Activated CD8-positive, alpha-beta memory T cell treated with anti-CD3 and anti-CD28 coated beads, Interleukin-2, amount 10 ng/mL, durations not matched to agents 7 days and 5 days (primary cell): ENCODE results near the gene KNSTRN. TPM values are rescaled to one million over a fixed set of nuclear protein-coding genes. Genes with fewer than 3 reads are reported as not detected.
A peak's percentile ranks its signal among the peaks of the same experiment; 100 is the strongest.

Experiments
- ATAC-seq: fragments of 150-1000 bp; cut with Tn5 transposase; one replicate; pipeline ENCODE4 v1.10.0; 2021; ENCODE audit warnings: moderate library complexity
- CTCF ChIA-PET: fragments of 350-600 bp; sonication (Branson Sonifier 250); formaldehyde crosslinking; loops from one replicate; lab custom pipeline; 2021; ENCODE audit warnings: antibody characterized with exemption; lab: Charles Lee
- DNase-seq: peaks from one replicate; pipeline ENCODE4 v3.0.0-alpha.2; 2020
- H3K27ac Mint-ChIP-seq: one replicate; pipeline ENCODE4 v1.8.0; 2021; ENCODE audit warnings: mild to moderate bottlenecking, mixed read lengths
- H3K27me3 Mint-ChIP-seq: one replicate; pipeline ENCODE4 v1.8.0; 2021; ENCODE audit warnings: mixed read lengths
- H3K36me3 Mint-ChIP-seq: one replicate; pipeline ENCODE4 v1.8.0; 2021; ENCODE audit warnings: mild to moderate bottlenecking, mixed read lengths
- H3K4me1 Mint-ChIP-seq: one replicate; pipeline ENCODE4 v1.8.0; 2021; ENCODE audit warnings: mixed read lengths
- H3K4me3 Mint-ChIP-seq: one replicate; pipeline ENCODE4 v1.8.0; 2021; ENCODE audit warnings: mild to moderate bottlenecking, moderate library complexity, mixed read lengths
- H3K9me3 Mint-ChIP-seq: one replicate; pipeline ENCODE4 v1.8.0; 2022; ENCODE audit warnings: low read depth, mixed read lengths
- total RNA-seq, 2 experiments: library from RNA; stranded (reverse); gene quantifications; one replicate each; pipeline ENCODE4 v1.2.3, GENCODE V29; 2021

Gene KNSTRN
- total RNA-seq, 2 experiments from 2014 or later, result 77.1 to 82.0 TPM

DNA sequence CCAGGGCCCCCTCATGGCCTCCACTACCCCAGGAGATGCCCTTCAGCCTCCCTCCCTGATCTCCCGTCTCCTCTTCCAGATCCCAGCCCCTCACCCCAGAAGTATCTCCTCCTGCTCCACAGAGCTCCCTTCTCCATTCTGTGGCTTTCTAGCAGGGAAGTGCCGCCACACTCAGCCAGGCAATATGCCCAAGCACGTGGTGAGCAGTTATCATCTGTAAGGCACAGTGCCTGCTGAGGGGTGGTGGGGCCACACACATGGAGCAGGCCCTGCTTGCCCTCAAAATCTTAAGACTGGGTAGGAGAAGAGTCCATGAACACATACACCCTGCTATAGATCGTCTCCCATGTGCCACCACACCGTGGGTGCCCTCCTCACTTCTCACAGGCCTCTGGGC lies 34.0 kb upstream of the KNSTRN start:
- DNase-seq (no peak), ATAC-seq (no peak)
- H3K36me3 Mint-ChIP-seq, result no peaks in the 10 kb centered on the region
- H3K27ac Mint-ChIP-seq, result no peak overlapping the region
- CTCF ChIA-PET, result interaction anchor here (0.7 to 4.5 kb wide), 4 partner anchors 8 to 74 kb away, joined by 3 to 24 read pairs (median 4); no protein-coding TSS in a partner anchor
- no peaks in the 10 kb centered on the region for H3K4me1 Mint-ChIP-seq
- no peak overlapping the region for H3K4me3 Mint-ChIP-seq
- no peaks in the 10 kb centered on the region for H3K9me3 Mint-ChIP-seq
- H3K27me3 Mint-ChIP-seq, result no peaks in the 10 kb centered on the region

DNA sequence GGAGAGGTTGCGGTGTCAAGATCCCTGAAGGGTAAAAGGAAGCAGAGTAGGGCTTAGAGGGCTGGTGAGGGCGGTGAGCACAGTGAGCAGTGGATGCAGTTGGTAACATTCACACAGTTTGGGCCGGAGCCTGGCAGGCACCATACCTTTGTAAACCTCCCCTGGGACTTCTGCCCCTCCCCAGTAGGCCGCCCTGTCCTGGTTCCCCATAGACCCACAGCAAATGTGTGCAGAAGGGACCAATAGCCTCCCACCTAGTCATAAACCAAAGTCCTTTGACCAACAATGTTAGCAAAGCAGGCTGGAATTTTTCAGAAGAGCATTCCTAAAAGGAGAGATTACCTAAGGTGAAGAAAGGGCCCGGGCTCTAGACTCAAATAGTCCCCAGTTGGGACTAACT lies 33.4 kb upstream of the KNSTRN start:
- Mint-ChIP-seq H3K27ac (no peak overlapping the region), H3K9me3 (no peaks in the 10 kb centered on the region), H3K27me3 (no peaks in the 10 kb centered on the region), H3K36me3 (no peaks in the 10 kb centered on the region), H3K4me3 (no peak overlapping the region), H3K4me1 (no peaks in the 10 kb centered on the region)
- CTCF ChIA-PET, result interaction anchor here (0.7 to 4.5 kb wide), 4 partner anchors 9 to 73 kb away, joined by 3 to 24 read pairs (median 4); no protein-coding TSS in a partner anchor
- DNase-seq (no peak), ATAC-seq (no peak)

DNA sequence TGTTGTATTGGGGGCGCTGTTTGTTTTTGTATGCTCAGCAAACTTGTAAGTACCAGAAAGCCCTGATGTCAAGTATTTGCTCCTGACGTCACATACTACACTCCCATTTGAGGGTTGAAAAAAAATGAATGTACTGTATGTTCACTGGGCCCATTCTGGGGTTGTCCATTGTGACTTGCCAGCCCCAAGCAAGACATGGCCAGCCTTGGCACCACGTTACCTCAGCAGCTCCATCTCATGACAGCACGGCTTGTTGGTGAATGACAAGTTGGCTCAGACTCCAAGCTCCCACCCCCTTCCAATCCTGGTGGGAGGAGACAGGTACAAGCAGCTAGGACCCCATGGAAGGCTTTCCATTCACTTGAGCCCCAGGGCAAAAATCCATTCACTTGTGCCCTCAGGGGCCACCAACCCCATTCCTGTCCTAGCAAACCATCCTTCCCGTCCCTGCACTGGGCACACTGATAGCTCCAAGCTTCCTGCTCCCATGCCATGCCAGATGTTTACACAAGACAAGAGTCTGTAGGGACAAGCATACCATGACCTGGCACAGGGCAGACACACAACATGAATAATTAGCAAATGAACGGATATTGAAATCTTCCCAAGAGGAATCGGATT lies 30.1 kb upstream of the KNSTRN start:
- H3K4me3 Mint-ChIP-seq, result no peak overlapping the region
- ATAC-seq, result no peak
- no peak overlapping the region for H3K27ac Mint-ChIP-seq
- no peaks in the 10 kb centered on the region for H3K36me3 Mint-ChIP-seq
- CTCF ChIA-PET, result interaction anchor here (1.2 to 5.1 kb wide), 4 partner anchors 8 to 70 kb away, joined by 3 to 38 read pairs (median 8); no protein-coding TSS in a partner anchor
- H3K4me1 Mint-ChIP-seq, result no peaks in the 10 kb centered on the region
- no peaks in the 10 kb centered on the region for H3K9me3 Mint-ChIP-seq
- peaks cover 10% of the 10 kb centered on the region for H3K27me3 Mint-ChIP-seq
- no peak for DNase-seq

DNA sequence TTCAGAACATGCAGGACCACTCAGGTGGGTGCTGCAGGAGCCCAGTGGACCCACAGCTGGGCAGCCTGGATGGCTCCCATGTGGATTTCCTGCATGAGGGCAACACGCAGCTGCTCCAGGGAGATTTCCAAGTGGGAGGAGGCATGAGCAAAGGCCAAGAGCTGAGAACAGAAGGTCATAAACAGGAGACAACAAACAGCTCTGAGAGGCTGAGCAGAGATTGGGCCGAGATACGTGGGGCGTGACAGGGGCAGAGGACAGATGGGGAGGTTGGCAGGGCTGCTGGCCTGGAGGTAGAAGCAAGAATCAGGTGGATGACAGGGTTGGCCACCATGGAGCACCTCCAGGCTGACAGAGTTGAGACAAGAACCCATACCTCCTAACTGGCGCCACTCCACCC lies 28.8 kb upstream of the KNSTRN start:
- Mint-ChIP-seq H3K27me3 (peaks cover 10% of the 10 kb centered on the region), H3K36me3 (no peaks in the 10 kb centered on the region), H3K4me3 (no peak overlapping the region), H3K4me1 (peaks cover 3% of the 10 kb centered on the region), H3K27ac (no peak overlapping the region), H3K9me3 (no peaks in the 10 kb centered on the region)
- no peak for DNase-seq
- CTCF ChIA-PET, result interaction anchor here (1.1 to 5.7 kb wide), 5 partner anchors 9 to 50 kb away, joined by 3 to 47 read pairs (median 10); no protein-coding TSS in a partner anchor
- ATAC-seq, result no peak

DNA sequence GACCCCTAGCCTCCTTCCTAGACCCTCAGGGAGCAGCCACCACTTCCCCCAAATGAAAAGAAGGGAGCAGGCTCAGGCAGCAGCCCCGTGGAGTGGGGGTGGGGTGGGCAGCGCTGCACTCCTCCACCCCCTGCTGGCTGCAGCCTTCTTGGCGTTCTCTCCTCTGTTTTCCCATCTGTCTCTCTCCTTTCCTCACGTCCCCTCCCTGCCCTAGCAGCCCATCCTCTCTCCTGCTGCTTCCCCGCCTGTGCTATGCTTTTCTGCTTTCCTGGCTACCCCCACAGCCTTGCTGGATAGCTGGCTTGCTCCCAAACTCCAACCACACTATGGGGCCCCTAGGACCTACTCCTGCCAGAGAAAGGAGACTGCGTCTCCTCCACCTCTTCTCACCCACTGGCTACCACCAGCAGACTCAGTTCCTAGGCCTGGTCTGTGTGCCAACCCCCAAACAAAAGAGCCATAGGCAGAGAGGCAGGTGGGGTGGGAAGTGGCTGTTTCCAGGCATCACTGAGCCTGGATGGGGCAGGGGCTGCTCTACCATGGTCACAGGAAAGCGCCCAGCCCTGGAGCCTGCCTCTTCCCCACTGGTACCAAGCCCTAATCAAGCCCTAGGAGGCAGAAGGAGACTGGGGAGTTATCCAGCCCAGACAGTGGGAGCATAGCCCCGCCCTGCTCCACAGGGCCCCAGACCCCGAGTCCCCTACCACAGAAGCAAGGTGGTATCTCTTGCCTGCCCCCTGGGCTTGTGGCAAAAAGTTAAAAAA lies 27.9 kb upstream of the KNSTRN start:
- Mint-ChIP-seq H3K9me3 (no peaks in the 10 kb centered on the region), H3K4me3 (no peak overlapping the region), H3K27me3 (peaks cover 10% of the 10 kb centered on the region), H3K36me3 (no peaks in the 10 kb centered on the region), H3K27ac (no peak overlapping the region), H3K4me1 (peaks cover 9% of the 10 kb centered on the region)
- DNase-seq (no peak), ATAC-seq (no peak)
- CTCF ChIA-PET, result interaction anchor here (0.8 to 6.5 kb wide), 9 partner anchors 10 to 75 kb away, joined by 3 to 49 read pairs (median 3); partner anchors contain the start of gene IVD

DNA sequence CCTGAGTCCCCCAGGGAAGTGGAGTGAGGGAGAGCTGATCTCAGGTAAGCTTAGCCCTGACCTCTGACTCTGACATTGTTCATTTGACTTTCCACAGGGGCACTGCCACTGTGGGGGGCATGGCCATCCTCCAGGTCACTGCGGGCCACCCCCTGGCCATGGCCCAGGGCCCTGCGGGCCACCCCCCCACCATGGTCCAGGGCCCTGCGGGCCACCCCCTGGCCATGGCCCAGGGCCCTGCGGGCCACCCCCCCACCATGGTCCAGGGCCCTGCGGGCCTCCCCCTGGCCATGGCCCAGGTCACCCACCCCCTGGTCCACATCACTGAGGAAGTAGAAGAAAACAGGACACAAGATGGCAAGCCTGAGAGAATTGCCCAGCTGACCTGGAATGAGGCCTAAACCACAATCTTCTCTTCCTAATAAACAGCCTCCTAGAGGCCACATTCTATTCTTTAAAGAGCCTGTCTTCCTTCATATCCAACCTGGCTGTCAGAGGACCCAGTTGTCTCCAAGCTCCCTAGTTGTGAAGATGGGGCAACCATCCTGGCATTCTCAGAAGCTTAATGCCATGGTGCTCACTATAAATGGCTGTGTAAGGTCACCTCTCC lies 26.4 kb upstream of the KNSTRN start:
- Mint-ChIP-seq H3K9me3 (no peaks in the 10 kb centered on the region), H3K4me1 (peaks cover 9% of the 10 kb centered on the region), H3K27me3 (peaks cover 10% of the 10 kb centered on the region), H3K4me3 (no peak overlapping the region), H3K27ac (no peak overlapping the region), H3K36me3 (no peaks in the 10 kb centered on the region)
- ATAC-seq (no peak), DNase-seq (no peak)
- CTCF ChIA-PET, result interaction anchor here (1.0 to 6.5 kb wide), 5 partner anchors 11 to 77 kb away, joined by 3 to 49 read pairs (median 6); no protein-coding TSS in a partner anchor

DNA sequence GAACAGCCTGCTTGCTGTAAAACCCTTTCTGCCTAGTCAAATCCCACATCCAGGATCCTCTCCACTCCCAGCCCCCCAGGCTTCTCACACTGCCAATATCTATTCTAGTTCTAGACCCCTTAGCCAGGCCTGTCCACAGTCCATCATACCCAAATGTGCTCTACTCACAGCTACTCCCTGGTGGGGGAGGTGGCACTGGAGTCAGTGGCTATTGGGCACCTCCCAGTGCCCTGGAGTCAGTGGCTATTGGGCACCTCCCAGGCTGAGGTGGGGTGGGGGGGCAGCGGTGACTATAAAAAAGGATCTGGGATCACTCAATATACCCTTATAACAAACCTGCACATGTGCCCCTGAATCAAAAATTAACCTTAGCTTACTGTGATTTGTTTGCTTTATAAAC lies 25.3 kb upstream of the KNSTRN start:
- no peak overlapping the region for H3K4me3 Mint-ChIP-seq
- H3K4me1 Mint-ChIP-seq, result peaks cover 9% of the 10 kb centered on the region
- H3K27me3 Mint-ChIP-seq, result peaks cover 10% of the 10 kb centered on the region
- DNase-seq (no peak), ATAC-seq (no peak)
- no peak overlapping the region for H3K27ac Mint-ChIP-seq
- CTCF ChIA-PET, result interaction anchor here (0.9 to 6.5 kb wide), 10 partner anchors 10 to 322 kb away, joined by 3 to 49 read pairs (median 4); partner anchors contain the start of gene INAFM2
- no peaks in the 10 kb centered on the region for H3K36me3 Mint-ChIP-seq
- H3K9me3 Mint-ChIP-seq, result no peaks in the 10 kb centered on the region

DNA sequence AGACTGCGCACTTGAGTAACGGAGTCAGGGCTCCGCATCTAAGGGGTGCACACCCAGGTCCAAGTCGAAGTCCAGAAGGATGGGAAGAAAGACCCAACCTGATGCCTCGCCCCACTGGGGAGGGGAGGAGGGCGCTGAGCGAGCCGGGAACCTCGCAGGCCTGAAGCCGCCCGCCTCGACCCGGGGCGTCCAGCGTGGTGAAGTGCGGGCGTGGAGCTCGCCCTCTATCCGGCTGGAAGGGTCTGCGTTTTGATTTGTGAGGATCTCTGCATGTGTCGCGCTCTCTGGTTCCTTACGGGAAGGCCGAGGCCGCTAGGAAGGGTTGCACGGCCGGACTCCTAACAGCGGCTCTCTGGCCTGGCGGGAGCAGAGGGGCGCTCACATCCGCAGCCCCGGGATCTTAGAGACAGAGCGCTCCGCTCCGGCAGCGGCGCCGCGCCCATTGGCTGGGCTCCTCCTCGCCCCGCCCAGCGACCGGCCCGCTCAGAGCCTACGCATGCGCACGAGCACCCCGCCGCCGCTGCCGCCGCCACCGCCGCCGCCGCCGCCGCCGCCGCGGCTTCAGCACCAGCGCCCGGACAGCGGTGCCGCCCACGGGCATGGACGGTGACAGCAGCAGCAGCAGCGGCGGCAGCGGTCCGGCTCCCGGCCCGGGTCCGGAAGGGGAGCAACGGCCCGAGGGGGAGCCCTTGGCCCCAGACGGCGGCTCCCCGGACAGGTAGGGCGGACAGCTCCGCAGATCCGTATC lies 24.6 kb upstream of the KNSTRN start, which contains the start of gene DISP2:
Gene DISP2, plus strand, starts transcription at position 497 of the 748 bp plus-strand sequence. Its CDS starts 103 bp downstream, at position 600.
- CTCF ChIA-PET, result interaction anchor here (0.7 to 6.5 kb wide), 13 partner anchors 9 to 322 kb away, joined by 3 to 49 read pairs (median 3); partner anchors contain the start of gene INAFM2

DNA sequence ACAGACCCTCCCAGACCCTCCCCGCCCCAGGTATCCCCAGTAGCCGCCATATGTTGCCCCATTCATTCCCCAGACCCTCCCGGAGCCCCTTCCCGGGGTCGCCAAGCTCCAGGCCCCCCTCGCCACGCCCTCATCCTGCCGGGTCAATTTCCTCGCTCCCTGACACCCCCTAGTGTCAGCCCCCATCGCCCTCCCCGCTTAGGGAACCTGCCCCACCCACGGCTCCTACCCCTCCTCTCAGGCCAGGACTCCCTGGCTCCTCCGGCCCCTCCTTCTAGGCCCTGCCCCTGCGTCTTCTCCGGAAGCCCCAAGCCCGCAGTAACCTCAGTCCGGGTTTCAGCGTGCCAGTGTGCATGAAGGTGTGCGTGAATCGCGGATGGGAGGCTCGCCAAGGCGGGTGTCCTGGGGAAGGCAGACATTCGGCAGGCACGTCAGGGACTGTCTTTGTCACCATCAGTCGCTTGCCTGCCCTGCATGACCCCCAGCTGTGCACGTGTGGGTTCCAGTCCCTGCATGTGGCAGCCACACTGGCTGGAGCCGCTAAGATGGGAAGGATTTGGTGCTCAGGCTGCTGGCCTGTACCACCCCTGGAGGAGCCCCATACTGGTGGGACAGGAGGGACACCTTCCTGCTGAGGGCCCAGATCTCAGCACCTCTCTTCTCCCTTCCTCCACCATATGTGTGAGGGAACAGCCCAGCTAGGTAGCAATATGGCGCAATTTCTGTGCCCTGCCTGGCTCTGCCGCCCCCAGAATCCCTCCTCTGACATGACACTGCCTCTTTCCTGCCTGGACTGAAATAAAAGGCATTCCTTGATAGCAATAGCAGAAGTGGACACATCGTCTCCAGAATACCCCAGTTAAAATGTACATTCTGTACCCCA lies 23.8 kb upstream of the KNSTRN start:
- Mint-ChIP-seq H3K27me3 (peaks cover 10% of the 10 kb centered on the region), H3K27ac (no peak overlapping the region), H3K4me1 (peaks cover 9% of the 10 kb centered on the region), H3K4me3 (peak overlapping the region; percentile 68), H3K36me3 (no peaks in the 10 kb centered on the region), H3K9me3 (no peaks in the 10 kb centered on the region)
- peak; percentile 67 for DNase-seq
- CTCF ChIA-PET, result interaction anchor here (0.7 to 6.5 kb wide), 9 partner anchors 8 to 84 kb away, joined by 3 to 49 read pairs (median 4); partner anchors contain the start of gene INAFM2
- ATAC-seq, result peak; percentile 58

More for the DNA sequence above, 24.6 kb upstream of the KNSTRN start, which contains the start of gene DISP2:
- DNase-seq (peak; percentile 89), ATAC-seq (peak; percentile 93)
- Mint-ChIP-seq H3K4me3 (peak within 1 kb of the TSS; percentile 70), H3K27me3 (peaks cover 10% of the 10 kb centered on the region), H3K4me1 (peaks cover 9% of the 10 kb centered on the region), H3K36me3 (no peaks in the 10 kb centered on the region), H3K27ac (no peak within 1 kb of the TSS), H3K9me3 (no peaks in the 10 kb centered on the region)

DNA sequence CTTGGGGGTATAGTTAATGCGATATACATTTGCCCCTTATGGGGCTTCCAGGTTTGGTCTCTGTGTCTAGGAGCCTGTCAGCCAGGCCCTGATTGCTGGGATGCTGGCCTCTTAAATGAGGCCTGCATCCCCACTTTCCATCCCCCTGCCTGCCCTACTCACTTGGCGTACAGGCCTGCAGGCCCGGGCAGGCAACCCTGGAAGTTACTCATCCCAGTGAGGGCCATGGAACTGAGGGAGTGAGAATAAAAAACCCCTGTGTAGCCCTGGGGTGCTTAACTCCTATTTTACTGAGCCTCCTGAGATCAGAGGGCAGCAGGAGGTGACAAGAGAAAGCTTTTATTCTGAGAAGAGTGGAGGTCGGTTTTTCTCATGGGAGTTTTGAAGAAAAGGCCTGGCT lies 22.5 kb upstream of the KNSTRN start:
- no peak for DNase-seq
- CTCF ChIA-PET, result interaction anchor here (0.6 to 6.5 kb wide), 4 partner anchors 17 to 81 kb away, joined by 4 to 49 read pairs (median 4); no protein-coding TSS in a partner anchor
- Mint-ChIP-seq H3K4me3 (no peak overlapping the region), H3K4me1 (peaks cover 9% of the 10 kb centered on the region), H3K9me3 (no peaks in the 10 kb centered on the region), H3K36me3 (no peaks in the 10 kb centered on the region), H3K27me3 (peaks cover 9% of the 10 kb centered on the region), H3K27ac (no peak overlapping the region)
- no peak for ATAC-seq

DNA sequence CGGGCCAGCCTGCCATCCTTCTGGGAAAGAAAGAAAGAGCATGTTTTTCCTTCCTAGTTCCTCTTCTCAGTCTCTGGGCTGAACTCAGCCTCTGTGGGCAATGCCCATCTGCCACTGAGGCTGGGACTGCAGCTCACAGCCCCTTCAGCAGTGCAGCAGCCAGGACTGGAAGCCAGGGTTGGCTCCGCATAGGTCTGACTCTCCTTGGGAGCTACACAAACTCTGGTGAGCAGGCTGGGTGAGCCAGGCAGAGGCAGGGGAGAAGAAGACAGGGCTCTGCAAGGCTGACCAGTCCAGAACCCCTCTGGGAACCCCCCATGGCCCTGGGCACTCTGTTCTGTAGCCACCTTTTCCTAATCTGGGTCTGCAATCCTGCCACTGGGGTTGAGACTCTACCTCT lies 20.9 kb upstream of the KNSTRN start:
- Mint-ChIP-seq H3K36me3 (no peaks in the 10 kb centered on the region), H3K9me3 (no peaks in the 10 kb centered on the region), H3K27ac (no peak overlapping the region), H3K4me3 (no peak overlapping the region), H3K4me1 (peaks cover 12% of the 10 kb centered on the region), H3K27me3 (peaks cover 4% of the 10 kb centered on the region)
- DNase-seq (no peak), ATAC-seq (no peak)
- CTCF ChIA-PET, result no interaction called here
